ENCODE results near the gene OTOGL.

OTOGL gene

DNA sequence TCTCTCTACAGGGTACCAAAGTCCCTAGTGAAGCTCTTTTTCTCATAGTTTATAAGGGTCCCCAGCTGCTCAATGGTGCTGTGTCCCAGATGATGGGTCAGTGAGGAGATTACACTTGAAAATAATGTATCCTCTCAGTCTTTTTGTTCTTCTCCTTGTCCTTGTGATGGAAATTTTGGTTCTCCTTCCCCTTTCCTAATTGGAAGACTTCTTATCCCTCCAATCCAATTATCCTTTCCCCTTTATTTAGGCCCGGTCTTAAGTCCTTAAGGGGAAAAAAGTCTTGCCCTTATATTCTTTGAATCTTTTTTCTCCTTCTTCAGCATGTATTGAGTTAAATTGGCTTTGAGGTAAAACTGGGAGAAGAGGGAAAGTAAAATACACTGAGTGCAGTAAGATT is 218.6 kb downstream of the OTOGL start:
- DNase-seq, result no peak
- Histone ChIP-seq H3K9me3 (no peaks in the 10 kb centered on the region), H3K4me1 (no peaks in the 10 kb centered on the region), H3K4me3 (ENCODE audit: low read depth, low read length) (no peak overlapping the region), H3K27me3 (no peaks in the 10 kb centered on the region; the same call in 1 of the 2 replicates), H3K36me3 (no peaks in the 10 kb centered on the region)
- TF ChIP-seq, protein P1, sequence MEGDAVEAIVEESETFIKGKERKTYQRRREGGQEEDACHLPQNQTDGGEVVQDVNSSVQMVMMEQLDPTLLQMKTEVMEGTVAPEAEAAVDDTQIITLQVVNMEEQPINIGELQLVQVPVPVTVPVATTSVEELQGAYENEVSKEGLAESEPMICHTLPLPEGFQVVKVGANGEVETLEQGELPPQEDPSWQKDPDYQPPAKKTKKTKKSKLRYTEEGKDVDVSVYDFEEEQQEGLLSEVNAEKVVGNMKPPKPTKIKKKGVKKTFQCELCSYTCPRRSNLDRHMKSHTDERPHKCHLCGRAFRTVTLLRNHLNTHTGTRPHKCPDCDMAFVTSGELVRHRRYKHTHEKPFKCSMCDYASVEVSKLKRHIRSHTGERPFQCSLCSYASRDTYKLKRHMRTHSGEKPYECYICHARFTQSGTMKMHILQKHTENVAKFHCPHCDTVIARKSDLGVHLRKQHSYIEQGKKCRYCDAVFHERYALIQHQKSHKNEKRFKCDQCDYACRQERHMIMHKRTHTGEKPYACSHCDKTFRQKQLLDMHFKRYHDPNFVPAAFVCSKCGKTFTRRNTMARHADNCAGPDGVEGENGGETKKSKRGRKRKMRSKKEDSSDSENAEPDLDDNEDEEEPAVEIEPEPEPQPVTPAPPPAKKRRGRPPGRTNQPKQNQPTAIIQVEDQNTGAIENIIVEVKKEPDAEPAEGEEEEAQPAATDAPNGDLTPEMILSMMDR (IDR thresholded peaks at IDR 0.05; ENCODE audit: low read depth, low read length), result no peak

DNA sequence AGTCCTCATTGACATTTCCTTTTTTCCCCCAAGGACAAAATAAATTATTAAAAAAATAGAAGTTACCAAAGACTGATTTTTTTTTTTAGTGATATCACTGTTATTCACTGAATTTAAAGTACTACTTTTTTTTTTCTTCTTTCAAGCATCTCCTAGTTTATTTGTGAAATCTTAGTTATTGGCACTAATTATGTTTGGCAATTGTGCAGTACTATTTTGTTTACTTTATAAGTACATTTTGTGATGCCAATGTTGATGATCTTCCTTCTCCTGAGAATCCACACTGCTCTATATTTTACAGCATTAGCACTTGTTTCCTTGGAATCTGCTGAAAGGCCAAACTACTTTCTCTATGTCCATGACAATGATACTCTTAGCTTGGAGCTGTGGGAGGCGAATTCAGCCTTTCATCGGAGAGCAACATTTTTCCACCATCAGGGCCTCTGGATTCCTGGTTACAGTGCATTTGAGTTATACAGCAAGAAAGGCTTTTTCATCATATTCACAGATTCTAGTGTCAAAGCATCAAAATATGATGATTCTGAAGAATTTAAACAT is 220.9 kb downstream of the OTOGL start:
- DNase-seq, result no peak
- Histone ChIP-seq H3K9me3 (no peaks in the 10 kb centered on the region), H3K27me3 (no peaks in the 10 kb centered on the region; the same call in 1 of the 2 replicates), H3K4me3 (ENCODE audit: low read depth, low read length) (no peak overlapping the region), H3K4me1 (no peaks in the 10 kb centered on the region), H3K36me3 (no peaks in the 10 kb centered on the region)
- TF ChIP-seq, protein P1 (IDR thresholded peaks at IDR 0.05; ENCODE audit: low read depth, low read length), result no peak

DNA sequence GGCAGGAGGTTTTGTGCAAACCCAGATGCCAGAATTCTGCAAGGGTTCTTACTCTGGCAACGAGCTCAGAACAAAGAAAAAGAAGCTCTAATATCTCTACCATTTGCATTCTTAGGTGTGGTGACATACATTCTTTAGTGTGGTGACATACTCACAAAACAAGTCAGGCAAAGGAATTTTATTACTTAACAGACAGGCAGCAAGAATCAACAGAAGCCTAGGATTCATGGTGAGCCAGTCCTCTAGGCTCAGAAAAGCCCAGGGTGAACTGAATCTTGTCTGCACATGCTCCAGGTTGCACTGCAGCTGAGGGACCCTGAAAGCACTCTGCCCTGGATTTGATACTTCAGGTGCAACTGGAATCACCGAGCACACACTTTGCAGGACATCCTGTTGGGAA is 222.3 kb downstream of the OTOGL start:
- H3K27me3 ChIP-seq, result no peaks in the 10 kb centered on the region; the same call in 1 of the 2 replicates
- no peaks in the 10 kb centered on the region for H3K9me3 ChIP-seq
- H3K36me3 ChIP-seq, result no peaks in the 10 kb centered on the region
- no peak overlapping the region for H3K4me3 ChIP-seq (ENCODE audit: low read depth, low read length)
- H3K4me1 ChIP-seq, result no peaks in the 10 kb centered on the region
- no peak for DNase-seq
- TF ChIP-seq, protein P1 (IDR thresholded peaks at IDR 0.05; ENCODE audit: low read depth, low read length), result no peak

- H3K27me3 ChIP-seq, result no peaks in the 10 kb centered on the region
- TF ChIP-seq, protein P1 (IDR thresholded peaks at IDR 0.05; ENCODE audit: low read depth, low read length), result no peak
- no peak for DNase-seq
- H3K4me3 ChIP-seq (ENCODE audit: low read depth, low read length), result no peak overlapping the region
- H3K36me3 ChIP-seq, result no peaks in the 10 kb centered on the region
- no peaks in the 10 kb centered on the region for H3K9me3 ChIP-seq
- H3K4me1 ChIP-seq, result no peaks in the 10 kb centered on the region
These were observed 226.0 kb downstream of the OTOGL start for GRCh38 chr12:80325167-80325959.

GRCh38 chr12:80332827-80333226 is 233.5 kb downstream of the OTOGL start:
- DNase-seq, result no peak

More at GRCh38 chr12:80332827-80333226, 233.5 kb downstream of the OTOGL start:
- Histone ChIP-seq H3K27me3 (no peaks in the 10 kb centered on the region), H3K36me3 (no peaks in the 10 kb centered on the region), H3K4me3 (ENCODE audit: low read depth, low read length) (no peak overlapping the region), H3K9me3 (no peaks in the 10 kb centered on the region), H3K4me1 (no peaks in the 10 kb centered on the region)
- TF ChIP-seq, protein P1 (IDR thresholded peaks at IDR 0.05; ENCODE audit: low read depth, low read length), result no peak
